OCI-LY3 (cell line): ENCODE data around the gene SPACA7.

ENCODE experiments used
- CTCF ChIP-seq: fragments of 200-600, 300-600 bp; sonication (generic); IDR thresholded peaks from 2 replicates; pipeline ENCODE4 v1.5.1; 2014; ENCODE audit warnings: antibody characterized with exemption, low read length, low read depth
- EZH2phosphoT487 ChIP-seq: fragments of 200-600 bp; shearing (Covaris generic); IDR thresholded peaks from 2 replicates; pipeline ENCODE4 v1.6.1; 2018; ENCODE audit warnings: antibody characterized with exemption, mixed run types, low read depth

- TF ChIP-seq CTCF (no peak), EZH2phosphoT487 (no peak)
Observed at GRCh38 chr13:112431734-112432133, 55.6 kb downstream of the SPACA7 start.
